ENCODE measurements around the gene NLGN4Y. TPM values are rescaled to one million over a fixed set of nuclear protein-coding genes. Genes with fewer than 3 reads are reported as not detected.

Gene NLGN4Y
- 15.0 TPM for polyA plus RNA-seq (2013, experiment 1 of 2; ENCODE audit: insufficient read length)
- 15.0 TPM for polyA plus RNA-seq (2013, experiment 2 of 2; ENCODE audit: insufficient read length)

DNA sequence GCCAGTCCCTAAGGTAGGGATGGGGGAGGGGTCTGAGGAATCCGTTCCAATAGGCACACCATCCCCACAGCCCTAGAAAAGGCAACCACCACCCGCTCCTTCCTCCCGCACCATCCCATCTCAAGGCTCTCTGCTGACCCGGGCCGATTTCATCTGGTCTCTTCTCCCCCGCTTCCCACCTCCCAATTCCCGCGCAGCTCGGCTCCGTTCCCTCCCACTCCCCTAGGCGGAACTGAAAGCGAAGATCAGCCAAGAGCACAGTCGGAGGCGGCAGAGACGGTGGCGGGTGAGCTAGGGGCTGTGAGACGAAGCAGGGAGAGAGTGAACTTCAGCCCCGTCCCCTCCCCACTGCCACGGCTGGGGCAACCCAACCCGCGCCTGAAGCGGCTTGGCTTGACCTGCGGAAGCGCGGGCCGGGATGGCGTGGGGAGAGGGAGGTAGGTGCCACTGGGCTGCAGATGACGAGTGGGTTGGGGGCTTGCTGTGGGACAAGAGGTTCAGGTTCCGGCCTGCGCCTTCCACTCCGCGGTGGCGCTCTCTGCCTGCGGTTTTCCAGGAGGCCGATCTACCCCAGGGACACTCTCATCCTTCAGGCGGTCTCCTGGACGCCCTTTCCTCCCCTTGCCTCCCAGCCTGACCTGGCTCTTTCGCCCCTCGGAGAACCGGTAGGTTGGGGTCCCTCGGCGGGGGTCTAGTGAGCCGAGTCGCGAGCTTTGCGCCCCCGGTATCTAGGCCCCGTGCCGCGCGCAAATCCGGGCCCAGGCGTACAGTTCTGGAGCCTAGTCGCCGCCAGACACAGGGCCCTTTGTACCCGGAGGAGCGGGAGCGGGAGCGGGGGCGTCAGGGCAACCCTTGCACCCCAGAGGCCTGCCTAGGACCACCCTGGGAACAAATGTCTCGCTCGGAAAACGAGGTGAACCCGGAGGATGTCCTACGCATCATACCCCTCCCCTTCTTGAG, at the start of gene NLGN4Y:
Gene NLGN4Y (plus strand): TSS at position 258 of the 960 bp plus-strand sequence. CDS start 97,591 bp downstream, outside the sequence.
- peak; percentile 36 for DNase-seq

DNA sequence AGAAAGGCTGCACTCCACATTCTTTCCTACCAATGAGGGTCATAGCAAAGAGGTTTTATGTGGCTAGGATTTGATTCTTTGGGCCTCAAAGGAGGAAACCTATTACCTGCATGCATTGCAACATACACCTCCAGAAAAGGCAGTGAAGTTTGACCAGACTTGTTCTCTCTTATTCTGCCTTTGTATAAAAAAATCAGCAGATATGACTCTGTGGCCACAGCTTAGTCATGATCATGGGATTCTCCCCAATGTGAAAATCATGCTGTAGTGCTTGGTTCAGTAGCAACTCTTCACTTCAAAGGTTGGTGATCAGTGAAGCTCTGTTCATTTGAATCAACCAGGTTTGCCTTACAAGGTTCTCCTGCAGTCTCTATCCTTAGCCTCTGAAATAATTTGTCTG, 38.4 kb upstream of the NLGN4Y start:
- DNase-seq = no peak

DNA sequence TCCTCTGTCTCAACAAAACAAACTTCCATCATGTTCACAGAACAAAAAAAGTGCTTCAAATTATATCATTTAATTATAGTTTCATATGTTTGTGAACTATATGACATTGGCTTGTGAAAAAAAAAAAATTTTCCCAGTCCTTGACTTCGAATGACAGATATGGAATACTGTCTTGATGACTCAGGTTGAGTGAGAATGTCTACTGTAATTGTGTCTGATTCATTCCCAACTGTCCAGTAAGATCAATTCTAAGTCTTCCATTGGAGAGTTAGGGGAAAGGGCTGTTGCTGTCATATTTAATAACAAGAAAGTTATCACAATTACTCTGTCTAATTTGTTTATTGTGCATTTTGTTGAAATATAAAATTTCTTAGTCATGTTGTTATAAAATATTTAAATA, 34.1 kb upstream of the NLGN4Y start:
- no peak for DNase-seq

DNA sequence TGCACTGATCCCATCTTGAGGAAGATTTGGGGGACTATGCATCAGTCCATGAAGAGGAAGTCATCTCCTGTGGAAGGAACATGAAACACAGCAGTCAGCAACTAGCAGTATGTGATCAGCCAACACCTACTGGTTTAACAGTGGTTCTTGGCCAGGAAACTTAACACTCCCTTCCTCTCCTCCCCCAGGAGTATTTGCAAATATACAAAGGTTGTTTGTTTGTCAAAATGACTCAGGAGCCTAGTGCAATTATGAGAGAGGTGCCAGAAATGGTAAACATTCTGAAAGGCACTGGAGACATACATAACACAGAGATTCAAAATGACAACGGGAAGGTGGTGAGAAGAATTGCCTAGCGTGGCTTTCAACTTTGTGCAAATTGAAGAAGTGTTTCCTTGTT, 26.3 kb upstream of the NLGN4Y start:
- DNase-seq = no peak

GRCh38 chrY:14504592-14504991, 19.7 kb upstream of the NLGN4Y start:
- DNase-seq = no peak

GRCh38 chrY:14522379-14522950, 1.9 kb upstream of the NLGN4Y start:
- peak; percentile 42 for DNase-seq

GRCh38 chrY:14523491-14524271, 648 bp upstream of the NLGN4Y start:
- DNase-seq = no peak

DNA sequence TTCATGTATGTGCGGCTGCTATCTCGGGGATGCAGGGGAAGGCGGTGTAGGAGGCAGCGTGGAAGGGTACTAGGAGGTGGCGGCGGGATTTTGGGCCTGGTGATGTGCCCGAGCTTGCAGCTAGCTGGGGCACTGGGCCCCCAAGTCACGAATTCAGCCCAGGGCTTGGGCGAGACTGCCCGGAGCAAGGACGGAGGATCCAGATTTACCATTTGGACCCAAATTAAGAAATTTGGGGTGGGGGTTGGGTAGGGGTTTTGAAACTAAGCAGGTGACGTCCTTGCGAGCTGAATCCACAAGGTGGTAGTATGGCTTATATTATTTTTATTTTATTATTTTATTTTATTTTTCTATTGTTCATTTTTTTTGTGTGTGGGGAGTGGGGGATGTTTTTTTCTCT, 986 bp downstream of the NLGN4Y start:
- peak; percentile 26 for DNase-seq

DNA sequence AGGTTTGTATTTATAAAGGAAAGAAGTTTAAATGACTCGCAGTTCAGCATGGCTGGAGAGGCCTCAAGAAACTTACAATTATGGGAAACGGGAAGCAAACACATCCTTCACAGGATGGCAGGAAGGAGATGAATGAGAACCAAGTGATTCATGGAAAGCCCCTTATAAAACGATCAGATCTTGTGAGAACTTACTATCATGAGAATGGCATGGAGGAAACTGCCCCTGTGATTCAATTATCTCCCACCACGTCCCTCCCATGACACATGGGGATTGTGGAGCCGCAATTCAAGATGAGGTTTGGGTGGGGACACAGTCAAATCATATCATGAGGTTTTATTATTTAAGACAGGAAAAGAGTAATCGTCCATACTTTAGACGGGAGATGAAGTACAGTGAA, 4.0 kb downstream of the NLGN4Y start:
- DNase-seq = no peak

GRCh38 chrY:14536703-14537102, 12.4 kb downstream of the NLGN4Y start:
- no peak for DNase-seq

GRCh38 chrY:14543506-14543905, 19.2 kb downstream of the NLGN4Y start:
- no peak for DNase-seq

GRCh38 chrY:14581294-14581693, 57.0 kb downstream of the NLGN4Y start:
- no peak for DNase-seq

DNA sequence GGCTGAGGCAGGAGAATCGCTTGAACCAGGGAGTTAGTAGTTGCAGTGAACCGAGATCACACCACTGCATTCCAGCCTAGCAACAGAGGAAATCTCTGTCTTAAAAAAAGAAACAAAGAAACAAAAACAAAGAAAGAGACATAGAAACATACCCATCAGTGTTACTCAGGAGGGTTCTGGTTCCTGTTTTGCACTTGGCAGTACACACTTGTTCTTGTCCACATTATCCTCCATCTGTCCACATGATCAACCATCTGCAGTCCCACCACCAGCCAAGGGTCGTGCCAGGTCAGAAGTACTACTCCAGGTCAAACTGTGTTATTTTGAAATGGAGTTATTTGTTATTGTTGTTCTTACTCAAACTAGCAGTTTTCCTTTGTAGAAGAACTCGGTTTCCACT, 62.4 kb downstream of the NLGN4Y start:
- no peak for DNase-seq

DNA sequence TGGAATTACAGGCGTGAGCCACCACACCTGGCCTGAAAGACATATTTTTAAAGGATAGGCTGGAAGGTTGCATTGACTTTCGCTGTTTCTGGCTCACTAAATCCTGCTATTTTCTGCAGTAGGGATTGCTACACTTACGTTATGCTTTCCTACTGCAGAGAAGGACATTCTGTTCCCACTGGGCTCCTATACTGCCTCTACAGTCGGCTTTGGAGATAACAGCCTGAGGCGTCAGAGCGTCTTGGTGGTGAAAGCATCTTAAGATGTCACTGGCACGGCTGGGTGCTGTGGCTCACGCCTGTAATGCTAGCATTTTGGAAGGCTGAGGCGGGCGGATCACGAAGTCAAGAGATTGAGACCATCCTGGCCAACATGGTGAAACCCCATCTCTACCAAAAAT, 77.0 kb downstream of the NLGN4Y start:
- no peak for DNase-seq

- DNase-seq = no peak
Observed at GRCh38 chrY:14617625-14618024, 93.3 kb downstream of the NLGN4Y start.

- DNase-seq = no peak
Observed at GRCh38 chrY:14618513-14618912, 94.2 kb downstream of the NLGN4Y start.

DNA sequence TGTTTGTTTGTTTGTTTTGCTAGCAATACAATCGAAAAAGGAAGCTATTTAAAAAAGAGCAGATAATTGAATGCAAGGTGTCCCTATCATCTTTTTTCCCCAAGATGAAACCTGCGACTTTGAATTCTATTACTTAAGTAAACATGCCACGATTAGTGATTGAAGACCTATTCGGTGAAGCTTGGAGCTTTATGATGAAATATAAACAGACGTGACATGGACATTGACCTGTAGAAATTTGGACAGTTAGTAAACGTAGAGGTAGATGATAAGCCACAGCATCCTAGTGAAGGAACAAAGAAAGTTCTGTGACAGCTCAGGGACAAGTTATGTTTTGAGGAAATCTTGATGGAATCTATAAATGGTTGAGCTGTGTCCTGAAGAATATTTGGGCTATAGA, 103.9 kb downstream of the NLGN4Y start:
- no peak for DNase-seq

DNA sequence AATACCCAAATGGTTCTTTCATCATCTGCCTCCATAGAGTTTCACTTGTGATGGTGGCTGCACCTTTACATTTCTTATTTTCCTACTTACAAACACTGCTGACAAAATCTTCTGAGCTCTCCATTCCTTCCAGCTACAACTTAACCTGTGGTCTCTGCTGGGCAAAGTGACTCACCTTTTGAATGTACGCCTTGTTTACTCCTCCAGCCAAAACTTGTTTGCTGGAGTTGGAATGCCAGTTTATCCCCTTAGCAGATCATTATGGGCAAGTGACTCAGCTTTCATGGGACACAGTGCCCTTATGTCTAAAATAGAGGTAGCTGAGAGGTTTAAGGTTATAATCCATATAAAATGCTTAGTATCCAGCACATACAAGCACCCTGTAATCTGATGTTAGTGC, 107.3 kb downstream of the NLGN4Y start:
- no peak for DNase-seq

- no peak for DNase-seq
Observed at GRCh38 chrY:14633718-14634117, 109.4 kb downstream of the NLGN4Y start.

- DNase-seq = no peak
Observed at GRCh38 chrY:14634954-14635353, 110.6 kb downstream of the NLGN4Y start.

- DNase-seq = no peak
Observed at GRCh38 chrY:14637551-14637950, 113.2 kb downstream of the NLGN4Y start.

DNA sequence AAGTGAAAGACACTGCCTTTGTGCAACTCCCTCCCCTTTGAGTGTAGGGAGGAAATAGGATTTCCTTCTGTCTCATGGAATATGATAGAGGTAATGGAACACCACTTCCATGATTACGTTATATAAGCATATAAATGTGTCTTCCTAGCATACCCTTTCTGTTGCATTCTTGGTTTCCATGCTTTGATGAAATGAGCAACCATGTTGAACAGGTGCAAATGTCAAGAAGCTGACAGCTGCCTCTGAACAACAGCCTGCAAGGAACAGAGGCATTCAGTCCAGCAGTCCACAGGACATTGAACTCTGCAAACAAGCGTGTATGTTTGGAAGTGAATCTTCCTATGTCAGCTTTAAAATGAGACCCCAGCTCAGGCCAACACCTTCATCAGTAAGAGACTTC, 117.5 kb downstream of the NLGN4Y start:
- no peak for DNase-seq
